Neural crest cell (in vitro differentiated cells): ENCODE measurements around the gene LRCH1. TPM values are rescaled to one million over a fixed set of nuclear protein-coding genes. Genes with fewer than 3 reads are reported as not detected.

Experiments
- DNase-seq: peaks from one replicate; pipeline ENCODE4 v3.0.0; 2021; ENCODE audit warnings: low read depth, mixed read lengths, low spot score
- H3K27ac Mint-ChIP-seq: one replicate; pipeline ENCODE4 v1.8.0; 2021; ENCODE audit warnings: mild to moderate bottlenecking, mixed read lengths; ENCODE audit not compliant: unreplicated experiment
- H3K27me3 Mint-ChIP-seq: 2 replicates; pipeline ENCODE4 v1.8.0; 2021; ENCODE audit warnings: low read depth, mild to moderate bottlenecking, mixed read lengths
- H3K36me3 Mint-ChIP-seq: 2 replicates; pipeline ENCODE4 v1.8.0; 2021; ENCODE audit warnings: low read depth, mild to moderate bottlenecking, mixed read lengths
- H3K4me1 Mint-ChIP-seq: 2 replicates; pipeline ENCODE4 v1.8.0; 2021; ENCODE audit warnings: mixed read lengths
- H3K4me3 Mint-ChIP-seq: one replicate; pipeline ENCODE4 v1.8.0; 2021; ENCODE audit warnings: mild to moderate bottlenecking, mixed read lengths
- H3K9me3 Mint-ChIP-seq: 2 replicates; pipeline ENCODE4 v1.8.0; 2021; ENCODE audit warnings: mixed read lengths
- total RNA-seq: library from RNA; stranded (reverse); gene quantifications from 2 replicates; pipeline ENCODE4 v1.2.1, GENCODE V29; 2021
- TF ChIP-seq, protein P1 (sequence below): fragments of 200-600 bp; sonication (generic); conservative IDR thresholded peaks from 2 replicates; pipeline ENCODE4 v1.5.0; 2021; ENCODE audit warnings: antibody characterized with exemption, mild to moderate bottlenecking

Gene LRCH1
- total RNA-seq, 1 donor from 2014 or later: 15.8 TPM

DNA sequence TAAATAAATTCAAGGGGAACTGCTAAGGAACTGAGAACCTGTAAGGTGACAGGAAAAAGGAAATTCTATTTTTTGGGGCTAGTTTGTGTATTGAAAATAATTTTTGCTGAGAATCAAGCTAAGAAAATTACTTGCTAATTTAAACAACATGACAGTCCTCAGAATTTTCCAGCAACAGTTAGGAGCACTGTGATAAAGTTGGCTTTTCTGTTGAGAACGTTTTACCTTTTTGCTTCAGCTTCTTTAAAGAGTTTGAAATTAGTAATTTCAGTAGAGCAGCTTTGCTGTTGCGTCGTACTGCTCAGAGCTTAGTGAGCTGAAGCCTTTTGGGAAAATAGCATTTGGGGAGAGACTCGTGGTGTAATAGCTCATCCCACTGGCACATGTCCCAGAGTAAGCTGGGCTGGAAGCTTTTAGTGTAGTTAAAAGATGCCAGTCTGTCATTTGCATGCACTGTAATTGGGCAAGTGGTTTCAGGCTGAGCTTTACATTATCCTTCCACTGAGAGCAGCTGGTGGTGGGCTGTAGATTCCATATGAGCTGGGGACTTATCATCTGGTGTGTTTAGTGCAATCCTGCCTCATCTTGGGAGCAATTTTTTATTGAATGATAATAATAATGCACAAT, 69.8 kb downstream of the LRCH1 start:
- Mint-ChIP-seq H3K4me1 (peaks cover 25% of the 10 kb centered on the region), H3K36me3 (no peaks in the 10 kb centered on the region), H3K9me3 (no peaks in the 10 kb centered on the region), H3K27ac (no peak overlapping the region), H3K27me3 (no peaks in the 10 kb centered on the region), H3K4me3 (no peak overlapping the region)
- TF ChIP-seq, protein P1, sequence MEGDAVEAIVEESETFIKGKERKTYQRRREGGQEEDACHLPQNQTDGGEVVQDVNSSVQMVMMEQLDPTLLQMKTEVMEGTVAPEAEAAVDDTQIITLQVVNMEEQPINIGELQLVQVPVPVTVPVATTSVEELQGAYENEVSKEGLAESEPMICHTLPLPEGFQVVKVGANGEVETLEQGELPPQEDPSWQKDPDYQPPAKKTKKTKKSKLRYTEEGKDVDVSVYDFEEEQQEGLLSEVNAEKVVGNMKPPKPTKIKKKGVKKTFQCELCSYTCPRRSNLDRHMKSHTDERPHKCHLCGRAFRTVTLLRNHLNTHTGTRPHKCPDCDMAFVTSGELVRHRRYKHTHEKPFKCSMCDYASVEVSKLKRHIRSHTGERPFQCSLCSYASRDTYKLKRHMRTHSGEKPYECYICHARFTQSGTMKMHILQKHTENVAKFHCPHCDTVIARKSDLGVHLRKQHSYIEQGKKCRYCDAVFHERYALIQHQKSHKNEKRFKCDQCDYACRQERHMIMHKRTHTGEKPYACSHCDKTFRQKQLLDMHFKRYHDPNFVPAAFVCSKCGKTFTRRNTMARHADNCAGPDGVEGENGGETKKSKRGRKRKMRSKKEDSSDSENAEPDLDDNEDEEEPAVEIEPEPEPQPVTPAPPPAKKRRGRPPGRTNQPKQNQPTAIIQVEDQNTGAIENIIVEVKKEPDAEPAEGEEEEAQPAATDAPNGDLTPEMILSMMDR: no peak
- DNase-seq: no peak

DNA sequence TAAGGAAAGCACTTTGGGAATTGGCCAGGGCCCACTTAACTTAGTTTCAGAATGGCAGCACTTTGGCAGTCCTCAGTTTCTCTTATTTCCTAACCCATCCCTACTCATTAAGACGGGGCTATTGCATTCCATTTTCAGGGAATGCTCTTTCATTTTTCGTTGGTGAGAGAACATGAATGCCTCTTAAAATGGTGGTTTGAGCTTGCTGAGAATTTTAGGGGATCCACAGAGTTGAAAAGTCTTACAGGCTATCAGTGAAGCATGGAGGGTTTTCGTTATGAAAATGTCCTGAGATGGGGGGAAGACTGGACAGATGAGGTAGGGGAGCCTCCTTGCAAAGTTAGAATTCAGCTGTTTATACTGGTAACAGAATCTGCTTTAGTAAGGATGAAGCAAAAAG, 71.4 kb downstream of the LRCH1 start:
- Mint-ChIP-seq H3K9me3 (peaks cover 3% of the 10 kb centered on the region), H3K4me3 (no peak overlapping the region), H3K4me1 (peaks cover 33% of the 10 kb centered on the region), H3K27me3 (no peaks in the 10 kb centered on the region), H3K27ac (no peak overlapping the region), H3K36me3 (no peaks in the 10 kb centered on the region)
- DNase-seq: no peak
- TF ChIP-seq, protein P1: no peak

DNA sequence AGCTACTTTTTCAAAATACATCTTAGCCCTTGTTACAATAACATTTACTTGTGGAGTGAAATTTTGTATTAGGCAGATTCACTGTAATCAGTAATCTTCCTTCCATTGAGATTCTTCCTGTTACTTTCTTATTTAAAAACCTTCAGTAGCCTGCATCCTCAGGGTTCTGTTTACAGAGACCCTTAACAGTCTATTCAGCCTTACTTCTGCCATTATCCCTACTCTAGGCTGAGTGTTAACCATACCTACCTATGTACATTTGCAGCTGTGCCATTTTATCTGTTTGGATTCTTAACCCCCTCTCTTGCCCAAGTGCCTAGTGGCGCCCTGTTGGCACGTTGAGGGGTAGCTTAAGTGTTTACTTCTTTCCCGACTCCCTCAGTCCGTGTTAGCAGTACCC, 71.9 kb downstream of the LRCH1 start:
- Mint-ChIP-seq H3K27me3 (no peaks in the 10 kb centered on the region), H3K36me3 (no peaks in the 10 kb centered on the region), H3K9me3 (peaks cover 3% of the 10 kb centered on the region), H3K27ac (no peak overlapping the region), H3K4me3 (no peak overlapping the region), H3K4me1 (peaks cover 38% of the 10 kb centered on the region)
- no peak for DNase-seq
- TF ChIP-seq, protein P1: no peak

DNA sequence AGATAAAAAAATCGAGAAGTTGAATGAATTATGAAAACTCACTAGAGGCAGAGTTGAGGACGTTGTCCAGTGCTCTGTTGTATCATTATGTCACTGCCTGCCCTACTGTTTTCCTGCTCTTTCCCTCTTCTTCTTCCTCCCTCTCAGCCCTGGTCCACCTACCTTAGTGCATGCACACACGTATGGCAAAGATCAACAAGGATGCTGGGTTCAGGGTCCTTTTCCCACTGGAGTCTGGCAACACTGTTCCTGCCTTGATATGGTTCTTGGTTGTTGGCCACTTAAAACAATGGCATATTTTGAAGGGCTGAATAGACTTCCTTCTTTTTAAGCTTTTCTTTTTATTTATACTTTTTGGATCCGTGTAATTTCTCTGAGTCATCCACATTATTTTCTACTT, 74.5 kb downstream of the LRCH1 start:
- H3K4me1 Mint-ChIP-seq: peaks cover 47% of the 10 kb centered on the region
- TF ChIP-seq, protein P1: no peak

DNA sequence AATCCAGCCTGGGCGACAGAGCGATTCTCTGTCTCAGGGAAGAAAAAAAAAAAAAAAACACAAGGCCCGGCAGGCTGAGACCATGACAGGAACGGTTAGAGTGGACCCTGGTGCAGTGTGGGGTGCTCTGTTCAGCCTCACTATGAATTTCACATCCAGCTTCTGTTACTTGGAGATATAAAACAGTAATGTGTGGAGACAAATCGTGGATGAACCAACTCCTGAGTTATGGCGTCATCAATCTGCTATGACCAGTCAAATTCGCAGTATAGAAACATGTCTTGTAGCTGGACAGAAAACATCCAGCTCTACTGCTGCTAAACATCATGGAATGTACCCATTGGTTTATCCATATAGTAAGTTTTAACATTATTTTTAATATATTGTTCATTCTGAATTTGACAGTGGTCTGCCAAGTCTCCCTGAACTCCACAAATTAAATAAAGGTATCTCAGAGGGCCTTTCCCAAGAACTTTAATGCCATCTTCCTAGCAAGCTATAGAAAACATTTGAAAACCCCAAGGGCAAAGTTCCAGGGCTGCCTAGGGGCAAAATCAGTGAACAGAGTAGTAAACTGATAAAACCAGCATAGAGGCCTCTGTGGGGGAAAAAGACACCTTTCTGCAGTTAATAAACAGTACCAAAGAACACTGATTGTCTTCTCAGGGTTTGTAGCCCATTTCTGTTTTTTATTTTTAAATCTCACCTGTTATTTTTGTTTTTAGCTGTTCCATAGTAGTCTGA, 75.8 kb downstream of the LRCH1 start:
- Mint-ChIP-seq H3K4me1 (peaks cover 55% of the 10 kb centered on the region), H3K27ac (no peak overlapping the region), H3K36me3 (no peaks in the 10 kb centered on the region), H3K9me3 (peaks cover 3% of the 10 kb centered on the region), H3K4me3 (no peak overlapping the region), H3K27me3 (no peaks in the 10 kb centered on the region)
- DNase-seq: no peak
- TF ChIP-seq, protein P1: no peak

More for the DNA sequence above, 74.5 kb downstream of the LRCH1 start:
- H3K4me3 Mint-ChIP-seq: no peak overlapping the region
- H3K27ac Mint-ChIP-seq: no peak overlapping the region
- H3K9me3 Mint-ChIP-seq: peaks cover 3% of the 10 kb centered on the region
- DNase-seq: no peak
- H3K27me3 Mint-ChIP-seq: no peaks in the 10 kb centered on the region
- H3K36me3 Mint-ChIP-seq: no peaks in the 10 kb centered on the region
